ENCODE results near the gene COX5A.

GRCh38 chr15:74960995-74961588 is 23.2 kb upstream of the COX5A start:
- TF ChIP-seq CTCF (IDR thresholded peaks at IDR 0.05) (no peak), POLR2AphosphoS5 (IDR thresholded peaks at IDR 0.05) (no peak)
